Activated effector memory CD4-positive, alpha-beta T cell treated with anti-CD3 and anti-CD28 coated beads, Interleukin-2, amount 50 U/mL, for 16 hours (primary cell): ENCODE measurements around the gene PEX7.
"Not testable (repeated sequence)": the region's sequence is repeated elsewhere in the genome, so short reads cannot be mapped to it uniquely, and the experiment has no call there.

Experiments
- DNase-seq: peaks from one replicate; pipeline ENCODE4 v3.0.0-alpha.2; 2020

Gene PEX7

DNA sequence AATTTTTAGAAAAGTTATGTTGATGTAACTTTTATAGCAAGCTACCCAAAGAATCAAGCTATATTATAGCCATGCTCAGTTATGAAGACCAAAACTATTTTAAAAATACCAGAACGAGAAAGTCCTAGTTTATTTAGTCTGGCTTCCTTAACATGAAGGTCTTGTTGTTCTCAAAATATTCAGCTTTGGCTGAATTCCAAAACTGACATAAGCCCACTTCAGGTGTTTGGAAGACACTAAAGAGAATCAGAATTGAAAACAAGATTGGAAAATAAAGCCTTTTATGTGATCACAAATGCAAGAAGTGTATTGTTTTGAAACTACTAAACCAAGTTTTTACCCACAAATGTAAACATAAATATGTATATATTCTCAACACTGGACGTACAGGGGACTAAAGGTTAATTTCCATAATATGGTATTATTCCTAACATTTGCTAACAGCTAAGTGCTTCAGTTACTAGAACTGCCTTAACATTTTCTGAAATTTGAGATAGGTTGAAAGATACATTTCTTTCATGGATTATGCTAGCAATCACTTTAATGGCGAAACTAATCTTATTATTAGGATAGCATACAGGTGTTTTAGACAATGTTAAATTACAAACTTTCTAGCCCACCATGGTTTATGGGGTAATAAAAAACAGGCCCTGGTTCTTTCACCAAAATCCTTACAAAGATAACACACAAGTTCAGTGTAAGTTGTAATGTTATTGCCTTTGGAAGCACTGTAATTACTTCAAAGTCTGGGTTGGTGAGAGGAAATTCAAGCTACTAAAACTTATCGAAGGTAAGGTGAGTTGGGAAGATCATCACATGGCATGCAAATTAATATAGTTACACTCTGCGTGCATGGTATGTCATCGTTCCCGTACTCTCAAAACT is 31.7 kb upstream of the PEX7 start:
- no peak for DNase-seq

DNA sequence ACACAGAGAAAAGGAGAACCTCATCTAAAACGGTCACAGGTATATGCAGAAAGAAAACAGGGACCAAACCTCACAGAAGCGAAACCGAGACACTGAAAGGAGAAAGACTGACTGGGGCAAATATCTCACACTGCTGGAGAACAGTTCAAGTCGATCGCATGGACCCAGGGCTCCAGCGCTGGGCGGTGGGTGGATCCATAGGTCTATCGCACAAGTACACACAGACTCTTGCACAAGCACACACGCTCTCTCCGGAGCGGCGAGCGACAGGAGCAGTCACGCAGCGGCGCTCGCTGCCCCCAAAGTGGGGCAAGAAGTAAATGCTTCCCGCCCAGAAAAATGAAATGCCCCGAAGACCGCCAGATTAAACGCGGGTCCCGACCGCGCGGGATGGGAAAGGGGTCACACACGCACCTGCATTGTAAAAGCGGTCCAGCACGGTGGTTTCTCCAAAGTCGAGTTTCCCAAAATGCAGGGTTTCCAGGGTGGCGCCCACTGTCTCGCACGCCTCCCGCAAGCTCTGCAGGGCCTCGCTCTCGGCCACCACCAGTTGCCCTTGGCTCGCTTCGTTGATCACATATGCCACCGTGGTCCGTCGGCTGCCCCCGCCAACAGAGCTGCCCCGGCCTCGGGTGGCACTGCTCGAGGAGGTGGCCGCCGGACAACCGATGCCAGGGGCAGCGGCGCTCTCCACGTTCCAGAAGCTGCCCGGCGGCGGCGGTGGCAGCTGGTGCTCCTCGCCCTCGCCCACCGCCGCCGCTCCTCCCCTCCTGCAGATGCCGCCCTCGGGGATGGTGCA is 30.9 kb upstream of the PEX7 start:
- peak; percentile 83 for DNase-seq

DNA sequence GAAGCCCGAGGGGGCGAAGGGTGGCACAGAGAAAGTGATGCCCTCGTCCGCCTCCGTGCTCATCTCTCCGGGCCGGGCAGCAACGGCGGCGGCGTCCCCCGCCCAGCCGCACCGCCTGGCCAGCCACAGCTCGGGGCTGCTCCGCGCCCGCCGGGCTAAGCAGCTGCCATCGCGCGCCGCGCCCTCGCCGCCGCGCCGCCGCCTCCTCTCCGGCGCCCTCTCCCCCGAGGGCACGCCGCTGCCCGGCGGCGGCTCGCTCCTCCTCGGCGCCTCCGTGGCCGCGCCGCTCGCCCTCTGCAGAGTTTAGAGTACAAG is 30.3 kb upstream of the PEX7 start:
- no peak for DNase-seq

DNA sequence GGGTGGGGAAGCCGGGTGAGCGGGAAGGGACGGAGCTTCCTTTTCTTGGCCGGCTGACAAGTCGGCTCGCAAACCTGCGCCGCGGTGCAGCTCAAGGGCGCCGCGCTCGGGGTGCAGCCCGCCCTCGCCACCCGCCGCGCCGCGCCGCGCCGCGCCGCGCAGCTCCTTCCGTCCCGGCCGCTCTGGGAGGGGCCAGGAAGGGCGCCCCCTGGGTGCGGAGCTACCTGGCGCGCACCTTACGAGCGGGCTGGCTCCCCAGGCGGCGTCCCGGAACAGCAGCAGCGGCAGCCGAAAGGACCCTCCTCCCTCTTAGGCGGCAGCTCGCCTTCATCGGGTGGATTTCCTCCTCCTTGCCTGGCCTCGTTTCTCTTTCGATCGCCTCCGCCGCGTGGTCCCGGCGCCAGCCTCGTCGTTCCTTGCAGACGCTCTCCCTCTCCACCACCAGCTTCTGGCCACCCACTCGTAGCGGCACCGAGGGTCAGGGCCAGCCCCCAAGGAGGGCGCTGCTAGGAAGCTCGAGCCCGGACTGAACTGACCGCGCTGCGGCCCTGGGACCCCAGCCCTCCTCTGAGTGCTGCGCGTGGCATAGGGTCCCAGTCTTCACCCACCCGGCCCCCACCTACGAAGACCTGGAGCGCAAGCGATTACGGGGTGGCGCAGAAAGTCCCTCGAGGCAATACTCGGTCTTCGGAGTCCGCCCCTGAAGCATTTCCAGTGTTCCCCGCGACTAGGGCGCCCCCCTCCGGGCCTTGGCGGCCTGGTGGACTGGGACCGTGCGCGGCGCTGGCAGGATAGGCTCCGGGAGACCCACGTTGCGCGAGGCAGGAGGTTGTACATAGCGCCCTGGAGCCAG is 29.8 kb upstream of the PEX7 start, which contains the start of gene MAP3K5:
MAP3K5 (minus strand) TSS at position 68 of the 853 bp plus-strand sequence. CDS start 320 bp downstream, outside the sequence.
- DNase-seq = peak; percentile 98

DNA sequence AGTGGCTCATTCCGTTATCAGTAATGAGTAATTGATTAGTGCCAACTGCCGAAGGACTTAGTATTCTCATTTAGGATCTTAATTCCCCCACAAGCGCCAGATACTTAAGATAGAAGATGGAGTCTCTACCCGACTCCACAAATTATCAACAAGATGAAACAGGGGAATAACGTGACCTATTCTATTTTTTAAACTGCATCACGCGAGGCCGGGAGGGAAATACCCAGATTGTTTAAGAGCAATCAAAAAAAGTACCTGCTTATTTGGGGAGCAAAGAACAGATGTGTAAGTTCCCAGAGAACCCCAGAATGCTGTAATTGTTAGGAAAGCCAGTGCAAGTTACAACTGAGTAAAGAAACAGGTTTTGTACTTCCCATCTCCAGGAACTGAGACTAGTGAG is 29.0 kb upstream of the PEX7 start:
- peak; percentile 68 for DNase-seq

DNA sequence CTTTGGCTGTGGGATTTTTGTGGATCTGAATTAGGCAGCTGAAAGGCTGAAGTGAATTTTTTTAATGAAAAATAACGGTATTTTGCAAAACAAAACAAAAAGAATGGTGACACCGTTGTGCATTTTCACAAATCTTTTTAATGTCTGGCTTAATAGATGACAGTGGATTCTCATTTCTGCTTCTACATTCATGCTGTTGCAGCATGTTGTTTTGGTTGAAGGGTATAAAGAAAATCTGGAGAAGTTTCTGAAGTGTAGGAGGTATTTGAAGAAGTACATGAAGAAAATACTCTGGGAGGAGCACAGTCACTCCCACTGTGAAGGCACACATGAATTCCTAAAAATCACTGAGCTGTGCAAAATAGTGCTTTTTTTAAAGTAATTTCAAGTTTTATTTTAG is 27.0 kb upstream of the PEX7 start:
- no peak for DNase-seq

DNA sequence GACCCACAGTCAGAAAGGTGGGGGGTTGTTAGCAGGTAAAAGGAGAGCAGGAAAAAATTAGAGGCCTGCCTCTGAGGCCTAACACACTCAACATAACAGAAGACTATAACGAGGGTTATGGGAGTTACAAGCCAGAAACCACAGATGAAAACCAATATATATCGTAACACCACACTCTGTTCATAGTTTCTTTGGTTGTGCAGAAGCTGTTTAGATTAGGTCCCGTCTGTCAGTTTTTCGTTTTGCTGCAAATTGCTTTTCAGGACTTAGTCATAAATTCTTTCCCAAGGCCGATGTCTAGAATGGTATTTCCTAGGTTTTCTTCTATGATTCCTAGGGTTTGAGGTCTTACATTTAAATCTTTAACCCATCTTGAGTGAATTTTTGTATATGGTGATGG is 26.4 kb upstream of the PEX7 start:
- DNase-seq = no peak

DNA sequence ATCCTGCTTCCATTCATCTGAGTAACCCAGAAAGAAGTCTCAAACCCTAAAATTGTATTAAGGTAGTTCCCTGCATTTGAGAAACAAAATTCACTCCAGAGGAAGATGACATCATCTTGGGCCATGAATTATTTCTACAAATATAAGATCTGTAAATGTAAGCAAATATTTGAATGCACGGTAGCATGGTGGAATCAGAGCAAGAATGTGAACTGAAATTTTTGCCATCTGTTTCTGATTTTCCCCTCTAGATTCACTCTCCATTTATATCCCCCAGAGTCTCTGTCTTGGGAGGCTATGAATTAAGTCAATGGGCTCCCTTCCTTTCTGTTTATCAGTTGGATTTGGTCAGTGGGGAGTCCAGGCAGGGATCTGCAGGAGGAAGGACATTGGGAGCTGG is 24.3 kb upstream of the PEX7 start:
- no peak for DNase-seq

DNA sequence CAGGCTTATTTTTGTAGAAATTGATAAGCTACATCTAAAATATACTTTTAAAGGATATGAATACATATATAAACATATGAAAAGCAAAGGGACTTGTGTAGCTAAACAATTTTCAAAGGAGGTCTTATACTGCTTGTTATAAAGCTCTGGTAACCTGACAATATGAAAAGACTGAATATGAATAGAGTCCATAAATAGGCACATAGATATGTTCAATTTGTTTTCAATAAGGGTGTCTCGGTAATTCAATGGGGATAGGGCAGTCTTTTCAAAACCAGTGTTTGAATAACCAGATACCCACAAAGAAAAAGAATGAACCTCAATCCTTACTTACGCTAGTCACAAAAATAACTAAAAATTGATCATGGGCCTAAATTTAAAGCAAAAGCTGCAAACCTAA is 20.8 kb upstream of the PEX7 start:
- no peak for DNase-seq

DNA sequence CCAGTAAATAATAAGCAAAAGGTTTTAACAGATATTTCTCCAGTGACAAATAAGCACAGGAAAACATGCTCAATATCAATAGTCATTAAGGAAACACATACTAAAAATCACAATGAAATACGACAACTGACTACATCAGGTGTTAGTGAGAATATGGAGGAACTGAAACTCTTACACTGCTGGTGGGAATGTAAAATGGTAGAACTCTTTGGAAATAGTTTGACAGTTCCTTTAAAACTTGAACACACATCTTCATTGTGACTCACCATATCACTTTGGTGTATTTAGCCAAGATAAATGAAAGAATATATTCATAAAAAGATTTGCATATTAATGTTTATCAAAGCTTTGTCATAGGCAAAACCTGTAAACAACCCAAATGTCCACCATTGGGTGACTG is 18.8 kb upstream of the PEX7 start:
- DNase-seq = no peak

DNA sequence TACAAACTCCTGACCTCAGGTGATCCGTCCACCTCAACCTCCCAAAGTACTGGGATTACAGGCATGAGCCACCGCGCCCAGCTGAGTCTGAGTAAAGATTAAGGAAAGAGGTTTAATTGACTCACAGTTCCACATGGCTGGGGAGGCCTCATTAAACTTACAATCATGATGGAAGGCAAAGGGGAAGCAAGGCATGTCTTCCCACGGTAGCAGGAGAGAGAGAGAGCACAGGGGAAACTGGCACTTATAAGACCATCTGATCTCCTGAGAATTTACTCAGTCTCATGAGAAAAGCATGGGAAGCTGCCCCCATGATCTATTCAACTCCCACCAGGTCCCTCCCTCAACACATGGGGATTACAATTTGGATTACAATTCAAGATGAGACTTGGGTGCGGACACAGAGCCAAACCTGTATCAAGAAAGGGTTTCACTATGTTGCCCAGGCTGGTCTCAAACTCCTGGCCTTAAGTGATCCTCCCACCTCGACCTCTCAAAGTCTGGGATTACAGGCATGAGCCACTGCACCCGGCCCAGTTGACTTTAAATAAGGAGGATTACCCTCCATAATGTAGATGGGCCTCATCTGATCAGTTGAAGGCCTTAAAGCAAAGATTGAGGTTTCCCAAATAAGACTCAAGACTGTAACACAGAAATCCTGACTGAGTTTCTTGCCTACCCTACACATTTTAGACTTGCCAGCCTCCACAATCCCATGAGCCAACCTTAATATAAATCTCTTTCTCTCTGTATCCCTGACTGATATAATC is 13.1 kb upstream of the PEX7 start:
- no peak for DNase-seq

DNA sequence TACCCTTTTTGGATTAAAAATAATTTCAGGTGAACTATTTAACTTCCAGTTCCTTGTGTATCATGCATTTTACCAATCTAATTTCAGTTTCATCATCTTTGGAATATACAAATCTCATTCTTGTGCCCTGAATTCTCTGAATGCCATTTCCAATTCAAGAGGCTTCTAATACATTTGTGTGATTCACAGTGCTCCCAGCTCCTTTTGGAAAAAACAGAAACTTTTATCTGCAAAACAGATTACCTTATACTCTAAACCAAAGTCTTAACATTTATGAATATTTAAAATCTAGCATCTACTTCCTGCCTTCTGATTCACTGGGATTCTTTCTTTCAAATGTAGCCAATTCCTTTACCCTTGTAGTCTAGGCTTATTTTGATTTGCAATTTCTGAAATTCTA is 11.1 kb upstream of the PEX7 start:
- DNase-seq = no peak

DNA sequence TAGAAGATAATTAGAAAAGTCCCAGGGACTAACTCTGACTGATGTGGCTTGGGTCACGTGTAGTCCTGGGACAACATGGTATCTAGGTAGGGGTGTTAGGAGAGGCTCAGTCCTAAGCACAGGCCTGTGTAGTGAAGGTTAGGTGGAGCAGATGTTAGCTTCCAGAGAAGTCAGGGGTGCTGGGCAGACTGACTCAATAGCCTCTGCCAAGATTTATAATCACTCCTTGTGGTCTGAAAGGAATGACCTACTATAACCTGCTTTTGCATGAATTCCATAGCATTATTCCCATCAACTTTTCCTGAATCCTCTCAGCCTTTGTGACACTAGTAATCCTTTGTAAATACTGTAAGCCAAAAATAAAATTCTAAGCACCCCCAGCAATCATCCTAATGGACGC is 10.2 kb upstream of the PEX7 start:
- DNase-seq = no peak

DNA sequence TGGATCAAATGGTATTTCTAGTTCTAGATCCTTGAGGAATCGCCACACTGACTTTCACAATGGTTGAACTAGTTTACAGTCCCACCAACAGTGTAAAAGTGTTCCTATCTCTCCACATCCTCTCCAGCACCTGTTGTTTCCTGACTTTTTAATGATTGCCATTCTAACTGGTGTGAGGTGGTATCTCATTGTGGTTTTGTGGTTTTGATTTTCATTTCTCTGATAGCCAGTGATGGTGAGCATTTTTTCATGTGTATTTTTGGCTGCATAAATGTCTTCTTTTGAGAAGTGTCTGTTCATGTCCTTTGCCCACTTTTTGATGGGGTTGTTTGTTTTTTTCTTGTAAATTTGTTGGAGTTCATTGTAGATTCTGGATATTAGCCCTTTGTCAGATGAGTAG is 6.8 kb upstream of the PEX7 start:
- not testable (repeated sequence) for DNase-seq

DNA sequence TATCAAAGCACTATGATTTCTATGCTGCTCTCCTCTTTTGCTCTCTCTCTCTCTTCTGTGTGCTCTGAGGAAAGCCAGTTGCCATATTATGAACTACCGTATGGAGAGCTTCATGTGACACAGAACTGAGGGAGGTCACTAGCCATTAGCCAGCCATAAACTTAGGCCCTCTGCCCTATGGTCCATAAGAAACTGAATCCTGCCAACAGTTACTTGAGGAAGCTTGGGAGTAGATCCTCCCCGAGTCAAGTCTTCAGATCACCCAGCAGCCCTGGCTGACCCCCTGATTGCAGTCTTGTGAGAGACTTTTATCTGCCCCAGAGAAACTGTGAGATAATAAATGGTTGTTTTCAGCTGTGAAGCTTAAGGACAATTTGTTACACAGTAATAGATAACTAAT is 5.7 kb upstream of the PEX7 start:
- DNase-seq = no peak

DNA sequence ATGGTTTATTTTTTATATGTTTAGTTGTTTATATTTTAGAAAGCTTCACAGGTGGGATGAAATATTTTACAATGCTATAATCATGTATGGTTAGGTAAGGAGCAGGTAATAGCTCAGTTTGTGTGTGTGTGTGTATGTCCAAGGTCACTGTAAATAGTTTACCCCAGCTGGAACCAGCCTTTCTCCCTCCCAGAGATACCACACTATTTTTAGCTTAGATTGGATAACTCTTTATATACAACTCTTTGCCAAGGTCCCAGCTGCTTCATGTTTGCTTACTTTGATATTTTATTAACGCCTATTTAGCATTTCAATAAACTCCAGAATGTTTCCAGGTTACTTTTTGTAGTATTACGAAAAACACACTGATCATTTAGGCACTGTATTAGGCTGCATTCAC is 1.8 kb upstream of the PEX7 start:
- no peak for DNase-seq

DNA sequence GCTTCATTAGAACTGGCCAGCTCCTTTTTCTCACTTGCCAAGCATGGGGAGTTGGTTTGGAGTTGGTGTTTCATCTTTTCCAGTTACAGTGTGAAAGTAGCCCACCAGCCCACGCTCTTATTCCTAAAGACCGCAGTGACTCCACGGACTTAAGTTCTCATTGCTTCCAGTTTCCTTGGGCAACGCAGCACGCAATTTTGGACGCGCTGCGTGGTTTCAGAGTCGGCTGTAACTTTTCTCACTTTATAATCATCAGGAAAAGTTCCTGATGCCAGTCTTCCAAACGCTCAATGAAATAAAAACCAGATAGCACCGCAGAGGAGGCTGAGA is 381 bp upstream of the PEX7 start:
- DNase-seq = peak; percentile 68

DNA sequence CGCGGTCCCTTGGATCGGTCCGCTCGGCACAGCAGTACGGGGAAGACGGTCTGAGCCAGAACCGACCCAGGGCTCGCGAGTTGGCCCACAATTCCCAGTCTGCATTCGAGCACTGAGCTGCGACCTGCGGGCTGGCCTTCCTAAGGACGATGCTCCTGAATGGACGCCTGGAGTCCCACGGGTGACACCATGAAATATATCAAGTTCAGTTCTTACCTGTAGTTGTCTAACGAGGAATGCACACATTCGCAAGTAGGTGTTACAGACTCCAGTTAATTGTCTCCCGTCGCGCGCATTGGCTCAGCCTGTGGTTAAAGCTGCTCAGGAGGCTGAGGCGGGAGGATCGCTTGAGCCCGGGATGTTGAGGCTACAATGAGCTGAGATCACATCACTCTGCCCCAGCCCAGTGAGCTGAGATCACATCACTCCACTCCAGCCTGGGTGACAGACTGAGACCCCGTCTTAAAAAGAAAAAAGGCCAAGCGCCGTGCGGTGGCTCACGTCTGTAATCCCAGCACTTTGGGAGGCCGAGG is 802 bp downstream of the PEX7 start:
- peak; percentile 65 for DNase-seq

DNA sequence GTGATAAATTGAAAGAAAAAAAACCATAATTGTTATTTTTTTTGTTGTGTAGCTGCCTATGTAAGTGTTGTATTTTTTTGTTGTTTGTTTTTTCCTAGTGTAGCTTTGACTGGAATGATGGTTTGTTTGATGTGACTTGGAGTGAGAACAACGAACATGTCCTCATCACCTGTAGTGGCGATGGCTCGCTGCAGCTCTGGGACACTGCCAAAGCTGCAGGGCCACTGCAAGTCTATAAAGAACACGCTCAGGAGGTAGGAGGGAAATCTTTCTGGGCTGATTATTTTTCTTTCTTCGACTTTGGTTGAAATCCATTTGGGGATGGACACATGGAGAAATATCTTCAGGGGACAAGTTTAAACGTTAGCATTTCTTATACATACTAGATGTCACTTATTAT is 3.8 kb downstream of the PEX7 start:
- no peak for DNase-seq

DNA sequence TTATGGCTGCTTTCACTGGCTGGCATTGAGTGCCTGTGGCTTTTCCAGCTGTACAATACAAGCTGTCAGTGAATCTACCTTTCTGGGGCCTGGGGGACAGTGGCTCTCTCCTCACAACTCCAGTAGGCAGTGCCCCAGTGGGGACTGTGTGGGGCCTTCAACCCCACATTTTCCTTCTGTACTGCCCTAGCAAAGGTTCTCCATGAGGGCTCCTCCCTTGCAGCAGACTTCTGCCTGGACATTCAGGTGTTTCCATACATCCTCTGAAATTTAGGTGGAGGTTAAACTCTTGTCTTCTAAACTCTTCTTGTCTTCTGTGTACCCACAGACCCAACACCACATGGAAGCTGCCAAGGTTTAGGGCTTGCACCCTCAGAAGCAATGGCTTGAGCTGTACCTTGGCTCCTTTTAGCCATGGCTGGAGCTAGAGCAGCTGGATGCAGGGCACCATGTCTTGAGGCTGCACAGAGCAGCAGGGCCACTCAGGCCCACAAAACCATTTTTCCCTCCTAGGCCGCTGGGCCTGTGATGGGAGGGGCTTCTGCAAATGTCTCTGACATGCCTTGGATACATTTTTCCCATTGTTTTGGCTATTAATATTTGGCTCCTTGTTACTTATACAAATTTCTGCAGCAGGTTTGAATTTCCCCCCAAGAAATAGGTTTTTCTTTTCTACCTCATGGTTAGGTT is 9.6 kb downstream of the PEX7 start:
- DNase-seq = no peak

DNA sequence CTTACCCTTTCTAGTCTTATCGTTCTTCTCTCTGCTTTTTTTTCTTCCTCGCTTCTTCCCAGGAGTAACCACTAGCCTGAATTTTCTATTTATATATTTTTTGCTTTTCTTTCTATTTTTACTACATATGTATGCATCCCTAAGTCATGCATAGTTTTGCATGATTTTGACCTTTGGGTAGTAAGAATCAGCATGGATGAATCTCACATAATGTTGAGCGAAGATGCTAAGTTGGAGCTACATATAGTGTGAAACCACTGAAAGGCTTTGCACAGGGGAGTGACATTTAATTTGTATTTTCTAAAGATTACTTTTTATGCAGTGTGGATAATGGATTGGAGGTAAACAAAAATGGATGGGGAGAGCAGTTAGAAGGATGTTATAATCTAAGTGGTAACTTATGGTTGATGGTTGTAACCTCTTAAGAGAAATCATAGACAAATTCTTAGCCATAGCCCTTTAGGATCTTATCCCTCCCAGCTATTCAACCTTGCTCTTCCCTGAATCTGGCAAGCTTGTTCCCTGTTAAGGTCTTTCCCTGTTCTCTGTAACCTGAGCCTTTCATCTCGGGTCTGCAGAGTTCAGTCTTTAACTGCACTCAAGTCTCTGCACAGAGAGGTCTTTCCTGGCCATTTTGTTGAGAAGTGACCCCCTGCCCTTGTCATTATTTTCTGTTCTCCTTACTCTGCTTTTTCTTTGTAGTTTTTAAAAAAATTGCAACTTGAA is 18.0 kb downstream of the PEX7 start:
- DNase-seq = no peak
